Transverse colon (tissue), 3 donors: Measurements from ENCODE around the gene FILIP1L.

Source experiments
- CTCF ChIP-seq, 5 experiments: fragments of 200-600 bp in 3 of 5; fragments of 450-650 bp in 2 of 5; sonication (generic) in 3 of 5; IDR thresholded peaks; 1 replicate in 2 of 5; 2 replicates in 3 of 5; pipeline ENCODE4 v1.5.1; 2016 to 2017; ENCODE audit warnings: antibody characterized with exemption in 5 of 5, inconsistent platforms in 3 of 5, mild to moderate bottlenecking in 2 of 5, moderate library complexity in 1 of 5
- POLR2A ChIP-seq: fragments of 450-650 bp; IDR thresholded peaks from one replicate; pipeline ENCODE4 v1.6.1; 2016; ENCODE audit warnings: antibody characterized with exemption, mild to moderate bottlenecking, moderate library complexity

- no peak for TF ChIP-seq CTCF (IDR thresholded peaks at IDR 0.05)
- no peak for TF ChIP-seq POLR2A
Measured at GRCh38 chr3:100107221-100107814, 7.0 kb downstream of the FILIP1L start.
